ENCODE data around the gene CASZ1. TPM values are rescaled to one million over a fixed set of nuclear protein-coding genes. Genes with fewer than 3 reads are reported as not detected.
A peak's percentile ranks its signal among the peaks of the same experiment; 100 is the strongest.

Gene CASZ1
- total RNA-seq, 1 experiment from 2014 or later: 15.2 TPM

- H3F3A ChIP-seq (ENCODE audit: insufficient read depth, low read depth): peaks cover 3% of the 10 kb centered on the region; the same call in 1 of the 2 replicates
- DNase-seq: peak; percentile 49 to 54
- TF ChIP-seq EZH2 (IDR thresholded peaks at IDR 0.05; ENCODE audit: low read depth) (no peak), CTCF (conservative IDR thresholded peaks at IDR 0.05) (no peak)
- H3K79me2 ChIP-seq (ENCODE audit: low read depth): no peaks in the 10 kb centered on the region
- no peaks in the 10 kb centered on the region for H3K36me3 ChIP-seq (ENCODE audit: low read depth)
- H2AFZ ChIP-seq: no peak overlapping the region
- H3K9me2 ChIP-seq (ENCODE audit: insufficient read depth): no peaks in the 10 kb centered on the region
- intact Hi-C loops (cut with micrococcal nuclease; ENCODE audit: unreplicated experiment): no loop called here
- peak overlapping the region; percentile 71 for H3K27ac ChIP-seq
- H3K9me3 ChIP-seq (ENCODE audit: insufficient read depth, low read depth): no peaks in the 10 kb centered on the region
- no peaks in the 10 kb centered on the region for H4K20me1 ChIP-seq (ENCODE audit: insufficient read depth)
- H3K4me1 ChIP-seq (replicated peaks; ENCODE audit: insufficient read depth): peaks cover 24% of the 10 kb centered on the region
- peak overlapping the region; percentile 75 for H3K4me2 ChIP-seq
- peak overlapping the region; percentile 38; the same call in 1 of the 2 replicates for H3K4me3 ChIP-seq
- CTCF ChIA-PET: no interaction called here
- POLR2A ChIA-PET (ENCODE audit: unreplicated experiment): interaction anchor here (1.0 kb wide), 1 partner anchor 32 kb away, joined by 4 read pairs; no protein-coding TSS in a partner anchor
- BruUV-seq (replicated peaks): no TSS peak
- no peaks in the 10 kb centered on the region for H3K27me3 ChIP-seq (ENCODE audit: insufficient read depth, low read depth)
Observed at GRCh38 chr1:10699470-10699835, 97.0 kb downstream of the CASZ1 start.

DNA sequence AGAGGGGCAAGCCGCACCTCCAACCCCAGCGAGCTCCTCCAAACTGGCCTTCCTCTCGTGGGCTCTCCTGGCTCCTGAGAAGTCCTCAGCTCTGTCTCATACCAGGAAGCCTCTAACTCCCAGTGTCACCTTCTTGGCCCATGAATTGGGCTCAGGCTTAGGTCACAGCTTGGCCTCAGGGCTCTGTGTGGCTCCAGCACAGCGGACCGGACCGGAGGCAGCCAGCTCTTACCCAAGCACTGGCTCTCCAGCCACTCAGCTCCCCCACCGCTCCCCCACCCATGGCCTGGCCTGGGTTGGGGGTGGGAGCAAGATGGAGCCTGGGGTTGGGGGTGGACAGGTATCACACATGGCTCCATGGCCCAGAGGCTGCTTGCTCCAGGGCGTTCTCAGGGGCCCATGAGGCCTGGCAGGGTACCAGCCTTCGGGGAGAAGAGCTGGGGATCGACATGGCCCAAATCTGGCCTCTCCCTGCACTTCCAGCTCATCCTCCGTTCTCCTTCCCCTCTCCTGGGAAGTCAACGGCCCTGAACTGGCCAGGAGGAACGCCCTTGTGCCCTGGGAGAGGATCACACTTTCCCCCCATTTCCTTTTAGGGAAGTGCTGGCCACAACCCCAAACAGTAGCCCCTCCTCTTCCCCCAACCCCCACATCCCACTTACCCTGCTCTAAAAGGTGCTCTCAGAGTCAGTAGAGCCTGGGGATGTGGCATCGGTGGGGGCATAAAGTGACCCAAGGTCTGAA is 97.5 kb downstream of the CASZ1 start:
- intact Hi-C loops (cut with micrococcal nuclease; ENCODE audit: unreplicated experiment): no loop called here

DNA sequence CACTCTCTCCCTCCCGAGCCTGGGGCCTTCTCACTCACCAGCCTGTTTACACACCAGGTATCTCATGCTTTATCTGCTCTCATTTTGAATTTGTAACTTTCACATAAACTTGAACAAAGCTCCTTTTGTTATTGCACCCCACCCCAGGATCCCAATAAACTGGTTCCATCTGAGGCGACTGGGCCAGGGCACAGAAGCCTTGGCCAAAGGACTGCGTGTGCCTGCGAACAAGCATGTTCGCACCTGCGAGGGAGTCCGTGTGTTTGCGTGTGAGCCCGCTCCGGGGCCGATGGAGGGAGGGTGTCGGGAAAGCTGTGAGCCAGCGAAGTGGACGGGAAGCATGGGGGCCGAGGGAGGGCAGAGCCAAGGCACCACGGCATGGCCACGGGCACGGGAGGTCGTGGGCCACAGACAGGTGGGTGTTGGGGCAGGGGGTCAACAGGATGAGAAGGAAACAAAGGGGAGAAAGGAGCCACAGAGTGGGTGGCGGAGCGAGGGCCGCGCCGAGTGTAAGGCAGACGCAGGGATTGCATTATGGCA is 98.8 kb downstream of the CASZ1 start:
- no peaks in the 10 kb centered on the region for H3K27me3 ChIP-seq (ENCODE audit: insufficient read depth, low read depth)
- no peaks in the 10 kb centered on the region for H4K20me1 ChIP-seq (ENCODE audit: insufficient read depth)
- no TSS peak for BruUV-seq (replicated peaks)
- peaks cover 3% of the 10 kb centered on the region; the same call in 1 of the 2 replicates for H3F3A ChIP-seq (ENCODE audit: insufficient read depth, low read depth)
- no peak for DNase-seq
- ChIA-PET CTCF (no interaction called here), POLR2A (ENCODE audit: unreplicated experiment) (no interaction called here)
- H3K9me3 ChIP-seq (ENCODE audit: insufficient read depth, low read depth): no peaks in the 10 kb centered on the region
- no peak overlapping the region for H2AFZ ChIP-seq
- H3K4me3 ChIP-seq: no peak overlapping the region
- H3K79me2 ChIP-seq (ENCODE audit: low read depth): no peaks in the 10 kb centered on the region
- peaks cover 30% of the 10 kb centered on the region for H3K4me1 ChIP-seq (replicated peaks; ENCODE audit: insufficient read depth)
- H3K36me3 ChIP-seq (ENCODE audit: low read depth): no peaks in the 10 kb centered on the region
- intact Hi-C loops (cut with micrococcal nuclease; ENCODE audit: unreplicated experiment): no loop called here
- no peak overlapping the region for H3K4me2 ChIP-seq
- no peaks in the 10 kb centered on the region for H3K9me2 ChIP-seq (ENCODE audit: insufficient read depth)
- TF ChIP-seq CTCF (conservative IDR thresholded peaks at IDR 0.05) (no peak), EZH2 (IDR thresholded peaks at IDR 0.05; ENCODE audit: low read depth) (no peak)
- H3K27ac ChIP-seq: no peak overlapping the region

More for the DNA sequence above, 97.5 kb downstream of the CASZ1 start:
- BruUV-seq (replicated peaks): no TSS peak
- no peak for DNase-seq
- Histone ChIP-seq H3K27ac (peak overlapping the region; percentile 71), H3K4me2 (peak overlapping the region; percentile 75), H3K4me3 (peak overlapping the region; percentile 38; the same call in 1 of the 2 replicates), H3F3A (ENCODE audit: insufficient read depth, low read depth) (peaks cover 3% of the 10 kb centered on the region; the same call in 1 of the 2 replicates), H3K36me3 (ENCODE audit: low read depth) (no peaks in the 10 kb centered on the region), H4K20me1 (ENCODE audit: insufficient read depth) (no peaks in the 10 kb centered on the region), H2AFZ (no peak overlapping the region), H3K27me3 (ENCODE audit: insufficient read depth, low read depth) (no peaks in the 10 kb centered on the region), H3K79me2 (ENCODE audit: low read depth) (no peaks in the 10 kb centered on the region), H3K9me2 (ENCODE audit: insufficient read depth) (no peaks in the 10 kb centered on the region), H3K9me3 (ENCODE audit: insufficient read depth, low read depth) (no peaks in the 10 kb centered on the region), H3K4me1 (replicated peaks; ENCODE audit: insufficient read depth) (peaks cover 24% of the 10 kb centered on the region)
- TF ChIP-seq CTCF (conservative IDR thresholded peaks at IDR 0.05): no peak
- TF ChIP-seq EZH2 (IDR thresholded peaks at IDR 0.05; ENCODE audit: low read depth): no peak
- ChIA-PET CTCF (no interaction called here), POLR2A (ENCODE audit: unreplicated experiment) (interaction anchor here (0.7 kb wide), 1 partner anchor 13 kb away, joined by 7 read pairs; no protein-coding TSS in a partner anchor)

All from PC-9 (cell line).